Uterus (tissue), 4 donors: ENCODE data around the gene PERM1. TPM values are rescaled to one million over a fixed set of nuclear protein-coding genes. Genes with fewer than 3 reads are reported as not detected.
"Not testable (repeated sequence)": the region's sequence is repeated elsewhere in the genome, so short reads cannot be mapped to it uniquely, and the experiment has no call there.

Source experiments
- DNase-seq, 2 donors: peaks; one replicate each; pipeline ENCODE4 v3.0.0-alpha.2; 2019 to 2020
- H3K27ac ChIP-seq, 2 donors: fragments of 200-600 bp; sonication (generic); 1 replicate in 1 of 2; 2 replicates in 1 of 2; pipeline ENCODE4 v1.5.1; 2016 to 2018
- H3K27me3 ChIP-seq, 2 donors: fragments of 200-600 bp; sonication (generic); one replicate each; pipeline ENCODE4 v1.5.1; 2018 to 2019; ENCODE audit warnings: control low read depth in 1 of 2
- H3K36me3 ChIP-seq, 2 donors: fragments of 200-600 bp; sonication (generic); one replicate each; pipeline ENCODE4 v1.5.1; 2019; ENCODE audit warnings: control low read depth in 1 of 2
- H3K4me1 ChIP-seq, 2 donors: fragments of 200-600 bp; sonication (generic); one replicate each; pipeline ENCODE4 v1.5.1; 2018 to 2019; ENCODE audit warnings: control low read depth in 1 of 2
- H3K4me3 ChIP-seq, 2 donors: fragments of 200-600 bp; sonication (generic); 1 replicate in 1 of 2; 2 replicates in 1 of 2; pipeline ENCODE4 v1.5.1; 2018 to 2019; ENCODE audit warnings: mild to moderate bottlenecking in 1 of 2
- H3K9me3 ChIP-seq, 2 donors: fragments of 200-600 bp; sonication (generic); one replicate each; pipeline ENCODE4 v1.5.1; 2019; ENCODE audit warnings: control low read depth in 1 of 2
- CTCF ChIP-seq, 4 experiments: fragments of 200-600 bp in 2 of 4; fragments of 450-650 bp in 2 of 4; sonication (generic) in 2 of 4; IDR thresholded peaks; one replicate each; pipeline ENCODE4 v1.5.1; 2016 to 2019; ENCODE audit warnings: antibody characterized with exemption in 4 of 4, mild to moderate bottlenecking in 2 of 4, moderate library complexity in 1 of 4
- POLR2A ChIP-seq, 2 donors: fragments of 450-650 bp; IDR thresholded peaks; one replicate each; pipeline ENCODE4 v1.6.1; 2016; ENCODE audit warnings: antibody characterized with exemption in 2 of 2, mild to moderate bottlenecking in 1 of 2, moderate library complexity in 1 of 2
- intact Hi-C: fragments of 100-400 bp; cut with DNase I; formaldehyde crosslinking; loops from one replicate; pipeline ENCODE4 v1.15.1; 2023; ENCODE audit warnings: low total_unique reads
- total RNA-seq, 4 donors: library from RNA; depleted of rRNA in 3 of 4; stranded (reverse); fragments of >200 nt in 3 of 4; gene quantifications; one replicate each; pipeline versions ENCODE4 v1.1.0 to v1.2.4, GENCODE V29; 2014 to 2023
- donor health status: DM: yes; HTN: yes; CAD: no.

Gene PERM1
- total RNA-seq, 4 donors from 2014 or later = 2.3 TPM; not detected in 3

DNA sequence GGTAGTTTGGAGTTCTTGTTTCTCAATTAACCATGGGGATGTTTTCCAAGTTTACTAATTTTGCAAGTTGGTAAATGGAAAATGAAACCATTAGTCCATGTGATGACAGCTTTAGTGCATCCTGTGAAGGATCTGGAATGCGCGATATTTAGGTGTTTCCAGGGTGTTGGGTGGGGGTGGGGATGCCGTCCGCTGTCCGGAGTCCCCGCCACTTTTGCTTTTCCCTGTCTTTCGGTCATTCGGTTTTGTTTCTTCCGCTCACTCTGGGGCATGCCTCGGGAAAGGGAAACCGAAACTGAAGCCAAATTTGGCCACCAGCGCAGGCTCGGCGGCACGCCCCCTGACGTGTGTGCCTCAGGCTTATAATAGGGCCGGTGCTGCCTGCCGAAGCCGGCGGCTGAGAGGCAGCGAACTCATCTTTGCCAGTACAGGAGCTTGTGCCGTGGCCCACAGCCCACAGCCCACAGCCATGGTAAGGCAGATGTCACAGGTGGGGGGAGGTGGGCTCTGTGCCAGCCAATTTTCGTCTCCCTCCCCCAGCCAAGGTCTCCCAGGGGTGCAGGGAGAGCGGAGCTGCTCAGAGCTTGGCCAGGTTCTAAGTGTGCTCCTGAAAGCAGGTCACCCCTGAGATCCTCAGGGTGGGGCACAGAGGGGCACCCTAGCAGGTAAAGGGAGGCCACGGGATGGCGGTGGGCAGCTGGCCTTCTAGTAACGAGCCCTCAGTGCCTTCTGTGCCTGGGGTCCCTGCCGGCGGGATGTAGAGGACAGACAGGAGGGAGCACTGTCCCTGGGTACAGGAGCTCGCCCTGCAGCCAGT is 31.4 kb upstream of the PERM1 start, which contains the start of gene ISG15:
TSS of gene ISG15 (plus strand) at position 393 of the 817 bp plus-strand sequence. CDS start at position 470, 77 bp downstream.
- Histone ChIP-seq H3K4me3 (peak within 1 kb of the TSS; percentile 54 to 58), H3K4me1 (no peaks in the 10 kb centered on the region), H3K27me3 (no peaks in the 10 kb centered on the region), H3K27ac (peak within 1 kb of the TSS; percentile 81 to 89), H3K36me3 (no peaks in the 10 kb centered on the region), H3K9me3 (no peaks in the 10 kb centered on the region)
- intact Hi-C loops = no loop called here
- TF ChIP-seq POLR2A (IDR thresholded peaks at IDR 0.05) (peak; percentile 76 to 98), CTCF (IDR thresholded peaks at IDR 0.05) (peak in 1 of 4 experiments; percentile 32)
- peak; percentile 91 for DNase-seq

GRCh38 chr1:1012736-1013104 is 30.8 kb upstream of the PERM1 start:
- Histone ChIP-seq H3K27ac (peak overlapping the region; percentile 81 to 89), H3K4me3 (peak overlapping the region; percentile 54 to 58)
- H3K9me3 ChIP-seq, H3K27me3 ChIP-seq, DNase-seq, intact Hi-C loops, H3K36me3 ChIP-seq, H3K4me1 ChIP-seq: not testable (repeated sequence)

DNA sequence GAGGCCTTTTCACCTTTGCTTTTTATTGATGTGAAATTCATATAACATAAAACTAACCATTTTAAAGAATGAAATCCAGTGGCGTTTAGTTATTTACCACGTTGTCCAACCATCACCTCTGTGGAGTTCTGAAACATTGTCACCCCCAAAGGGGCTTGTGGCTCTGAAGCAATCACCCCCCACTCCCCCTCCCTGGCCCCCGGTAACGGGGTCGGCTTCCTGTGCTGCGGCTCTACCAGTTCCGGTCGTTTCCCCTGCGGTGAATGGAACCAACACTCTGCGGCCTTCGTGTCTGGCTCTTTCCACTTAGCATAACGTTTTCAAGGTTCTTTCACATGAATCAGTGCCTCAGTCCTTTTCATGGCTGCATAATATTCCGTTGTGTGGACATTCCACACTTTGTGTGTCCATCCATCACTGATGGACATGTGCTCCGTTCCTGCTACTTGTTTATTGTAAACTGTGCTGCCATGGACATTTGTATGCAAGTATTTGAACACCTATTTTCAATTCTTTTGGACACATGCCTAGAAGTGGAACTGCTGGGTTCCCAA is 29.6 kb upstream of the PERM1 start:
- intact Hi-C loops = no loop called here
- H3K4me3 ChIP-seq = no peak overlapping the region
- H3K36me3 ChIP-seq = no peaks in the 10 kb centered on the region
- H3K9me3 ChIP-seq = no peaks in the 10 kb centered on the region
- no peaks in the 10 kb centered on the region for H3K4me1 ChIP-seq
- TF ChIP-seq POLR2A (IDR thresholded peaks at IDR 0.05) (no peak), CTCF (IDR thresholded peaks at IDR 0.05) (no peak)
- no peaks in the 10 kb centered on the region for H3K27me3 ChIP-seq
- no peak for DNase-seq
- no peak overlapping the region for H3K27ac ChIP-seq

DNA sequence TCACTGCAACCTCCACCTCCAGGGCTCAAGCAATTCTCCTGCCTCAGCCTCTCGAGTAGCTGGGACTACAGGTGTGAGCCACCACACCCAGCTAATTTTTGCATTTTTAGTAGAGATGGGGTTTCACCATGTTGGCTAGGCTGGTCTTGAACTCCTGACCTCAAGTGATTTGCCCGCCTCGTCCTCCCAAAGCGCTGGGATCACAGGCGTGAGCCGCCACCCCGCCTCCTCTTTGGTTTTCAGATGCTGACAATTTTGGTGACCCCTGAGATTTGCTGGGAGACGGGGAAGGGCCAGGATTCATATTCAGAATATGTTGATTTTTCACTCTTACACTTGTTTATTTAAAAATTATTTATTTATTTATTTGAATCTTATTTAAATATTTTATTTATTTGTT is 28.2 kb upstream of the PERM1 start:
- intact Hi-C loops, H3K27ac ChIP-seq, H3K9me3 ChIP-seq, H3K36me3 ChIP-seq, H3K27me3 ChIP-seq, H3K4me1 ChIP-seq, DNase-seq, H3K4me3 ChIP-seq: not testable (repeated sequence)

DNA sequence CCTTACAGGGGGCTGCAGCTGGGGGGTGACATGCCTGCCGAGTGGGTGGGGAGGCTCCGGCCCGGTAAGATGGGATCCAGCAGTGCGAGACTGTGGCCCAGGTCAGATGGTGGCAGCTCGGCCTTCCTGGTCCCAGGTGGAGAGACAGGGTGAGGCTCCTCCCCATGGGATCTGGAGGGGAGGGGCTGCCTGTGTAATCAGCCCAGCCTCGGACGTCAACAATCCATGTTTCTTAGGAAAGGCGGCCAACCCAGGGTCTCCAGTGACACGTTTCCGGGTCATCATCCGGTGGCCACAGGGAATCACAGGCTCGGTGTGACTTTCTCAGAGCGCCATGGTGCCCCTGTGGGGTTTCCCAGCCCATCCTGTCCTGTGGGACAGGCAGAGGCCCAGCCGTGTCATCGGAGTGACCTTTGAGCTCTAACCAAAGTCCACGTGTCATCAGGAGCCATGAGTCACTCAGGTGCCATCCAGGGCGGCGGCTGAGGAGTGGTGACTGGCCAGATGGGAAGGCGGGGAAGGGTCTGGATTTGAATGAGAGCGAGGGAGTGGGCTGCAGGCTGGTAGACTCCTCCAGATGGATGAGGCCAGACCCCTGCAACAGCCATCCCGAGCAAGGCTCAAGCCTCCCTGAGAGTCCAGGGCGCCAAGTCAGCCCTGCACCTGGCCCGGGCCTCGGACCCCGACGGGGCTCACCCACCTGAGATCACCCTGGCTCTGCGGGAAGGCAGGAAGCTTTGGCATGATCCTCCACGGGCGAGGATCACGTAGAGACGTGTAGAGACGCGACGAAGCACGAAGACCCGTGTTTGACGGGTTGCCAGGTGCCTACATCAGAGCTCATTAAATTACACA is 24.6 kb upstream of the PERM1 start:
- no peaks in the 10 kb centered on the region for H3K36me3 ChIP-seq
- H3K4me3 ChIP-seq = no peak overlapping the region
- H3K9me3 ChIP-seq = no peaks in the 10 kb centered on the region
- H3K4me1 ChIP-seq = peaks cover 0 to 5% of the 10 kb centered on the region in 2 donors
- intact Hi-C loops = no loop called here
- TF ChIP-seq POLR2A (IDR thresholded peaks at IDR 0.05) (no peak), CTCF (IDR thresholded peaks at IDR 0.05) (no peak)
- H3K27me3 ChIP-seq = no peaks in the 10 kb centered on the region
- DNase-seq = peak in 1 of 2 donors; percentile 16
- H3K27ac ChIP-seq = no peak overlapping the region
